Hypothalamus (tissue), 51 donors: ENCODE data around the gene GOSR1.
"Not testable (repeated sequence)": the region's sequence is repeated elsewhere in the genome, so short reads cannot be mapped to it uniquely, and the experiment has no call there.

Experiments used
- DNase-seq, 51 donors: peaks; one replicate each; lab custom pipeline; 2025; lab: John Stamatoyannopoulos, UW

GOSR1 gene

GRCh38 chr17:30477083-30477773 is at the start of gene GOSR1:
TSS of gene GOSR1 (plus strand) at chr17:30477408. CDS start at chr17:30477434, 26 bp downstream.
- peak; percentile 26 to 96 (median 89) for DNase-seq

DNA sequence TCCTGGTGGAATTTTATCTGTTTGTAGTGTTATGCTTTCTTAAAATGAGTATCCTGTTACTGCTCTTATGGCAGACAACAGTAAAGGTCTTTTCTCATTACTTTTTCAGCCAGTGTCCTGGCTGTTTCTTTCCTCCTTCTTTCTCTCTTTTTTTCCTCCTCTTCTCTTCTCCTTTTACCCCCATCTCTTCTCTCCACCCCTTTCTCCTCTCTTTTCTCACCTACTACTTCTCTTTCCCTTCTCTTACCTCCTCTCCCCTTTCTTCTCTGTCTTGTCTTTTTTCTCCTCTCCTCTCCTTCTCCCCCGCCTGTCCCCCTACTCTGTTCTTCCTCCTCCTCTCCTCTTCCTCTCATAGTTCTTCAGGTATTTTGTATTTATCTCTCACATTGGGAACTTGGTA is 49.6 kb upstream of the GOSR1 start:
- no peak for DNase-seq

- no peak for DNase-seq
Measured at GRCh38 chr17:30429155-30429554, 48.1 kb upstream of the GOSR1 start.

GRCh38 chr17:30433514-30433913 is 43.7 kb upstream of the GOSR1 start:
- no peak for DNase-seq

DNA sequence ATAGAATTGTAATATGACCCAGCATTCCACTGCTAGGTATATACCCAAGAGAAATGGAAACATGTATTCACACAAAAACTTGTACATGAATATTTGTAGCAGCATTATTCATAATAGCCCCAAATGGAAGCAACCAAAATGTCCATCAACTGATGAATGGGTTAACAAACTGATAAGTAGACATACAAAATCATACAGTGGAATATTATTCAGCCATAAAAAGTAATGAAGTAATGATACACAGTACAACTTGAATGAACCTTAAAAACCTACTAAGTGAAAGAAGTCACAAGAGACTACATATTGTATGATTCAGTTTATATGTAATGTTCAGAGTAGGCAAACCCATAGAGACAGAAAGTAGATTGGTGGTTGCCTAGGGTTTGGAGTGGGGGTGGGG is 40.5 kb upstream of the GOSR1 start:
- no peak for DNase-seq

DNA sequence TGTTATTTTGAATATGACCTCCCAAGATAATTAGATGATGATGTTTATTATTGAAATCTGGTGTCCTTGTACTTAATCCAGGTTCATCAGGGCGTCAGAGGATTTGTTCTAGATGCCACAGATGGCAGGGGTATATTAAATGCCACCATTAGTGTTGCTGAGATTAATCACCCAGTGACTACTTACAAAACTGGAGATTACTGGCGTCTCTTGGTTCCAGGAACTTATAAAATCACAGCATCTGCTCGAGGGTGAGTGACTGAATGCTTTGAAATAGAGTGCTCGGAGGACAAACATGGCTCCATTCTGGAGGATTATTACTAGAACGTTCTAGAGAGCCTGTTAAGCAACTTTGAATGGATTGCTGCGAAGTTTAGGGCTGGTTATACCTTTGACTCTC is 33.5 kb upstream of the GOSR1 start:
- DNase-seq, result no peak

- not testable (repeated sequence) for DNase-seq
Measured at GRCh38 chr17:30446640-30447039, 30.6 kb upstream of the GOSR1 start.

GRCh38 chr17:30449480-30449879 is 27.7 kb upstream of the GOSR1 start:
- peak in 29 of 51 donors; percentile 1 to 64 (median 16) for DNase-seq

DNA sequence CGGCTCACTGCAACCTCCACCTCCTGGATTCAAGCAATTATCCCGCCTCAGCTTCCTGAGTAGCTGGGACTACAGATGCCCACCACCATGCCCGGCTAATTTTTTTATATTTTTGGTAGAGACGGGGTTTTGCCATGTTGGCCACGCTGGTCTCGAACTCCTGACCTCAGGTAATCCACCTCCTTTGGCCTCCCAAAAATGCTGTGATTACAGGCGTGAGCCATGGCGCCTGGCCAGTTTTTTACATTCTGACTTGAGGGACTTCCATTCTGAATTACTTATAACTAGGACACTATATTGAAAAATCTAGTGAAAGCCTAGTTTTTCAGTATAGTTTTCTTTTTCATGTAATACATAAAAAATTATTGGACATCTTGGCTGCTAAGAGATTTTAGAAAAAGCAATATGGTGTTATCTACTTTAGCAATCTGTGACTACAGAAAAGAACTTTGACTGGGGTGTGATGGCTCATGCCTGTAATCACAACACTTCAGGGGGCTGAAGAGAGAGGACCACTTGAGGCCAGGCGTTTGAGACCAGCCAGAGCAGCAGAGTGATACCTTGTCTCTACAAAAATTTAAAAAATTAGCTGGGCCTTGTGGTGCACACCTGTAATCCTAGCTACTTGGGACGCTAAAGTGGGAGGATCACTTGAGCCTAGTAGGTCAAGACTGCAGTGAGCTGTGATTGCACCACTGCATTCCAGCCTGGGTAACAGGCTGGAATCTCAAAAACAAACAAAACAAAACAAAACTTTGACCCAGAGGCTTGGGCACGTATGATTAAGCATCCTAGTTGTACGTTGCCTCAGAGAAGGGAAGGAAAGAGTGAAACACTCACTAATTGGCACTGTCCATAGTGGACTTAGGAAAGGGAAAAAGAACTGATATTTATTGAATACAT is 26.8 kb upstream of the GOSR1 start:
- no peak for DNase-seq

- no peak for DNase-seq
Measured at GRCh38 chr17:30454635-30455034, 22.6 kb upstream of the GOSR1 start.

GRCh38 chr17:30458371-30458770 is 18.8 kb upstream of the GOSR1 start:
- DNase-seq, result no peak

DNA sequence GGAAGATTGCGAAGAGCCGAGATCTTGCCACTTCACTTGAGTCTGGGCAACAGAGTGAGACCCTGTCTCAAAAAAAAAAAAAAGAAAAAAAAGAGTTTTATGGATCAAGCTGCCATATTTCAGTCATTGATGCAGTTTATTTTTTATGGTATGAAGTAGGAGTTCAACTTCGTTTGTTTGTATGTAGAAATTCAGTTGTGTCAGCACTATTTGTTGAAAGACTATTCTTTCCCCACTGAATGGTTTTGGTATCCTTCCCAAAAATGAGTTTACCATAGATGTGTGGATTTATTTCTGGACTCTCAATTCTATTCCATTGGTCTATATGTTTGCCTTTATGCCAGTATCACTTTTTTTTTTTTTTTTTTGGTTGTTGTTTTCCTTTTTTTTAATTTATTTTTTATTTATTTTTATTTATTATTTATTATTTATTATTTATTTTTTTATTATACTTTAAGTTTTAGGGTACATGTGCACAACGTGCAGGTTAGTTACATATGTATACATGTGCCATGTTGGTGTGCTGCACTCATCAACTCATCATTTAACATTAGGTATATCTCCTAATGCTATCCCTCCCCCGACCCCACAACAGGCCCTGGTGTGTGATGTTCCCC is 18.3 kb upstream of the GOSR1 start:
- DNase-seq, result not testable (repeated sequence)

DNA sequence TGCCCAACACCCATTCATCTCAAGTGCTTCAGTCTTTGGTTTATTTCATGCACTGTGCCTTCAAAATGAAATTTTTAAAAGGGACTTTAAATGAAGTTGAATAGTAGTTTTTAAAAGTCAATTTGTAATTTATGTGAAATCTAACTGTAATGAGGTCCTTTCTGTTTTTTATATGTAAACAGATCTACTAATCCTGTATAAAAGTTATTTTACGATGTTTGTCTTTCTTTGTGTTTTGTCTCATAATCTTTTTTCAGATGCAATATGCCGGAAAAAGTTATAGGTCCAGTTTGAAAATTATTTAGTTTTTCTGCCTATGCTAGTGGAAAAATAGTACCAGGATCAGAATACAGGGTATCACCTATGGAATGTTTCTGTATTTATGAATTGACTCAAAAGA is 8.7 kb upstream of the GOSR1 start:
- no peak for DNase-seq

- DNase-seq, result no peak
Measured at GRCh38 chr17:30472238-30472890, 4.8 kb upstream of the GOSR1 start.

GRCh38 chr17:30475206-30475605 is 2.0 kb upstream of the GOSR1 start:
- no peak for DNase-seq

DNA sequence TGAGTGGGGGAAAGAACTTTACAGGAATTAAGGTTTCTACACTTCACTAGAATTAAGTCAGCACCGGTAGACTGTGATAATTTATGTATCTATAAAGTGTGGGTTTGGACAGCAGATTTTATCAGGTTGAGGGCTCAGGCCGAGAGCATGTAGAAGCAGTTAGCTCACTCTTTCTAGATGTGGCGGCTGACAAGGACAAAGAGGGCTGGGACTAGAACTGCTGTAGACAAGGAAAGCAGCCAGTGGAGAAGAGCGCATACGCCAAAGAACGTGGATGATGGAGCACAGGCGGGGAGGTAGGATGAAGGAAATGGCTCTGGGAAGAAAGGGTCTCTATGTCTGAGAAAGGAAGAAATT is 504 bp upstream of the GOSR1 start:
- DNase-seq, result peak in 9 of 51 donors; percentile 5 to 59 (median 26)

GRCh38 chr17:30477774-30478115 is 537 bp downstream of the GOSR1 start:
- peak in 1 of 51 donors; percentile 33 for DNase-seq

DNA sequence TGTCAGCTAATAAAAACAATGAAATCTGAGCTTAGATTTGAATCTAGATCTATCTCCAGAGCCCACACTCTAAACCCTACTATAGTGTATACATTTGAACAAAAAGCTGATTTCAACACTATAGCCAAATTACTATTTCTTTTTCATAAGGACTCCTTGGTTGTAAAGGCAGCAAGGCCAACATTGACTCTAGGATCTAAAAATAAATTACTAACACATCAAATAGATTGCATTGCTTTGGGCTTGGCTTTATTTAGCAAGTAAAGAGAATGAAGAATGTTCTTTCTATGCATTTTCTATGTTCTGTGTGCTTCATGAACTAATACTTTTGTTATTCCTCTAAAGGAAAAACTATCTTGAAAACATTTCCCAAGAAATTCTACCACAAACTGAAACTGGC is 5.3 kb downstream of the GOSR1 start:
- DNase-seq, result no peak

GRCh38 chr17:30483159-30483558 is 6.0 kb downstream of the GOSR1 start:
- DNase-seq, result no peak

DNA sequence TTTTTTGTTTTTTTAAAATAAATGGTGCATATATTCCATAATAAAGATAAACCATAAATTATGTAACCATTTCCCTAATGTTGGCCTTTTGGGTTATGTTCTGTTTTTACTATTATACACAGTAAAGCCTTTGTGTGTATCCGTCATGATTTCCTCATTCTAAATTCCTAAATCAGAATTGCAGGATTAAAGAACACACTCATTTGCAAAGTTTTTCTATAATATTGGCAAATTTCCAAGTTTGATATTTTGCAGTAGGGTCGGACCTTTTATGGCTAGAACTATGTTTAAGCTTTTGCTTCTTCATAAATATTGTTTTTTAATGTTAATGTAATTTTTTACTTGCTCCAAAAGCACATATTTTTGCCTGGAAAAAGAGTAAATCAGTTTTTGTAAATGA is 16.6 kb downstream of the GOSR1 start:
- DNase-seq, result no peak

- DNase-seq, result no peak
Measured at GRCh38 chr17:30495586-30495985, 18.4 kb downstream of the GOSR1 start.
